Activated naive CD4-positive, alpha-beta T cell treated with anti-CD3 and anti-CD28 coated beads, Interleukin-2, amount 50 U/mL, for 72 hours (primary cell): Measurements from ENCODE around the gene VAV2. TPM values are rescaled to one million over a fixed set of nuclear protein-coding genes. Genes with fewer than 3 reads are reported as not detected.

Source experiments
- ATAC-seq, 2 donors: fragments of 150-1000 bp; cut with Tn5 transposase; 2 replicates each; pipeline ENCODE4 v1.10.0; 2021; ENCODE audit warnings: mild to moderate bottlenecking in 2 of 2, moderate library complexity in 2 of 2
- DNase-seq, 2 donors: peaks; one replicate each; pipeline ENCODE4 v3.0.0; 2021 to 2022; ENCODE audit warnings: low spot score in 2 of 2
- H3K27ac Mint-ChIP-seq, 2 donors: one replicate each; pipeline ENCODE4 v1.8.0; 2022; ENCODE audit warnings: mild to moderate bottlenecking in 2 of 2, mixed read lengths in 2 of 2
- H3K36me3 Mint-ChIP-seq, 2 donors: one replicate each; pipeline ENCODE4 v1.8.0; 2022; ENCODE audit warnings: mixed read lengths in 2 of 2
- H3K9me3 Mint-ChIP-seq, 2 donors: one replicate each; pipeline ENCODE4 v1.8.0; 2022; ENCODE audit warnings: mixed read lengths in 2 of 2
- total RNA-seq, 2 donors: library from RNA; stranded (reverse); gene quantifications; one replicate each; pipeline ENCODE4 v1.2.3, GENCODE V29; 2022

Gene VAV2
- total RNA-seq, 2 donors from 2014 or later: 7.5 to 9.1 TPM

DNA sequence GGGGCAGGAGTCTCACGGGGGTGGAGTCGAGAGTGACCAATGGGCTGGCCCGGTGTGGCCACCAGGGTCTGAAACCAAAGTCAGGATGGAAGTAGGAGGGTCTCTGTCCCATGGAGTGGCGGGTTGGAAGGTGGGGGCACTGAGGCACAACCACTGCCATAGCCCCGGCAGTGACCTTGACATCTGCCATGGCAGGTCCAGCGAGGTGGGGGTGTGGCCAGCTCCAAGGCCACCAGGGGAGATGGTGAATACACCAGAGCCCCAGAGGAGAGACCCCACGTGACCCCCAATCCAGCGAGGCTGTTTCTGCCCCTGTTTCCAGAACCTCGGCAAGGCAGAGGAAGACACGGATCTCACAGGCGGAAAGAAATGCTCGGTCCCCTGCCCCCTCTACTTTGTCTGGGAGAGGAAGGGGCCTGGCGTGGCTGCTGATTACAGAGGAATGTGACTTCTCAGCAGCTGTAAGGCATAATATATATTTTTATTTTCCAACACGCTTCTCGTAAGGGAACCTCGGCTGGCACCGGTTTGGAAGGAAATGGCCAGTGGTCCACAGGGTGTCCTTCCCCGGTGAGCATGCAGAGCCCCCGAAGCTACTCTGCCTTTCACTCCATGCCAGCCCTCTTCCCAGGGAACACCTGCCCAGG lies 148.2 kb downstream of the VAV2 start:
- DNase-seq (no peak), ATAC-seq (no peak)
- Mint-ChIP-seq H3K36me3 (no peaks in the 10 kb centered on the region), H3K9me3 (no peaks in the 10 kb centered on the region), H3K27ac (no peak overlapping the region)

DNA sequence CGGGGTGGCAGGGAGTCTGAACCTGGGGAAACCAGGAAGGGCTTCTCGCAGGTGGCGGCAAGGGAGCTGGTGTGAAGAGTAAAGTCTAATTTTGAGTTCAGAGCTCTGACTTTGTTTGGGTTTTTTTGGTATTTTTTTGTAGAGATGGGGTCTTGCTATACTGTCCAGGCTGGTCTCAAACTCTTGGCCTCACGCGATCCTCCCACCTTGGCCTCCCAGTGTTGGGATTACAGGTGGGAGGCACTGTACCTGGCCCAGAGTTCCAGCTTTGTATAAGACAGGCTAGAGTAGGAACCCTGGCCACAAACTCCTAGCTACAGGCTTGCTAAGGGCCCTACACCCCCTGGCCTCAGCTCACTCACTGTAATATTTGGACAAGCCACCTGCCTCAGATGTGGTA lies 148.9 kb downstream of the VAV2 start:
- ATAC-seq (no peak), DNase-seq (no peak)
- Mint-ChIP-seq H3K9me3 (no peaks in the 10 kb centered on the region), H3K36me3 (no peaks in the 10 kb centered on the region), H3K27ac (no peak overlapping the region)

DNA sequence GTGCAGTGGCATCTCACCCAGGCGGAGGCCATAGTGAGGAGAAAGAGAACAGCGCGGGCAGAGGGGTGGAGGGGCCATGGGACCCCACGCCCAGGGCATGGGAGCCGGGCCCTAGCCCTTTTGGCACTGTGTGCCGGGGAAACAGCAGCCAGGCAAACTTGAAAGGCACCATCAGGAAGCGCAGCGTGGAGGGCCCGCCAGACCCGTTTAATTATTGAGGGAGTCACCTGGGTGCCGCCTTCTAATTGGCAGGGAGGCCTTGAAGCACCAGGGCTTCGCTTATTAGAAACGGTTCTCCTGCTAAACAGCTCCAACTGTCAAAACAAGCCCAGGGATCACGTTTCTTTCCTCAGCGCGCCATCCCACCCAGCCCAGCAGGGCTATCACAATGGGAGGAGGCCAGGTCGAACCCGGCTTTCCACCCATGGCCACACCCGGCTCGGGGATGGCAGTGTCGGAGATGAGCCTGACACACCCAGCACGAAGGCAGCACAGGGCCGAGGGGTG lies 149.3 kb downstream of the VAV2 start:
- Mint-ChIP-seq H3K27ac (no peak overlapping the region), H3K36me3 (no peaks in the 10 kb centered on the region), H3K9me3 (no peaks in the 10 kb centered on the region)
- DNase-seq: no peak
- no peak for ATAC-seq

DNA sequence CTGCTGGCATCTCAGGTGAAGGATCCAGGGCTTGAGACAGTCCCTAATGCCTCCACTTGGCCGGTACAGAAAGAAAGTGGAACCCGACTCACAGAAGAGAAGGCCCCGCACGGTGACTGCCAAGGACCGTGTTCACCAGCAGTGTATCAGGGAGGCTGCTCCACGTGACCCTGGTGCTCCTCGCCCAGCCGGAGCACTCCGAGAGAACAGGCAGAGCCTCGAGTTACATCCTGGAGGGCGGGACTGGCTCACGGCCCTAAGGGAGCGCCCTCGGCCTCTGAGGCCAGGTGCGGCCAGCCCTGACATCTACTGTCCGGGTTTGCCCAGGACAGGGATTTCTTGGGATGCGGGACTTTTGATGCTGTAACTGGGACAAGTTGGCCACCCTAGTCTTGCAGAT lies 149.9 kb downstream of the VAV2 start:
- Mint-ChIP-seq H3K36me3 (no peaks in the 10 kb centered on the region), H3K9me3 (no peaks in the 10 kb centered on the region), H3K27ac (no peak overlapping the region)
- ATAC-seq: no peak
- DNase-seq: no peak

DNA sequence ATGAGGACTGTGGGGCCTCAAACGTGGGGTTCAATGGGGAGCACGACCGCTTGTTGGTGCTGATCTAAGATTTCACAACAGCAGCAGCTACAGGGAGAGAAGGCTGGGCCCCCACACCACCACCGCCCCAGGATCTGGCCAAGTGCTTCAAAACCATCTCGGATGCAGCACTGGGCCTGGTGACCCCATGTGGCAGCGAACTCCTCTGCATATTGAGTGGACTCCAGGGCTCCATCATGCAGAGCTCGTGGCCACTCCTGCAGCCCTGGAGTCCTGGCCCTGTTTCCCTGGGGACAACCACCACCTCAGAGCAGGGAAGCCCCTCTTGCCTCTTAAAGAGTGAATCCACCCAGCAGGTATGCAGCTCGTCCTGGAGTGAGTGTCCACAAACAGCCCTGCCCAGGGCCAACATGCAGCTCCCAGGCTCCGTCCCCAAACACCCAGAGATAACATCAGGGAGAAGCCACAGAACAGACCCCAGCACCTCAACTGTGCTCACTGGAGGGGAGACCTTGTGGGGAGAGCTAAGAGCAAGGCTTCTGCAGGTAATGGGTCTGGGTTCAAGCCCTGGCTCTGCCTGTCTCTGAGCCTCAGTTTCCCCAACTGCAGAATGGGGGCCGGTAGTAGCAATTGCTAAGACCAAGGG lies 150.8 kb downstream of the VAV2 start:
- DNase-seq: no peak
- Mint-ChIP-seq H3K36me3 (no peaks in the 10 kb centered on the region), H3K9me3 (no peaks in the 10 kb centered on the region), H3K27ac (no peak overlapping the region)
- ATAC-seq: no peak

DNA sequence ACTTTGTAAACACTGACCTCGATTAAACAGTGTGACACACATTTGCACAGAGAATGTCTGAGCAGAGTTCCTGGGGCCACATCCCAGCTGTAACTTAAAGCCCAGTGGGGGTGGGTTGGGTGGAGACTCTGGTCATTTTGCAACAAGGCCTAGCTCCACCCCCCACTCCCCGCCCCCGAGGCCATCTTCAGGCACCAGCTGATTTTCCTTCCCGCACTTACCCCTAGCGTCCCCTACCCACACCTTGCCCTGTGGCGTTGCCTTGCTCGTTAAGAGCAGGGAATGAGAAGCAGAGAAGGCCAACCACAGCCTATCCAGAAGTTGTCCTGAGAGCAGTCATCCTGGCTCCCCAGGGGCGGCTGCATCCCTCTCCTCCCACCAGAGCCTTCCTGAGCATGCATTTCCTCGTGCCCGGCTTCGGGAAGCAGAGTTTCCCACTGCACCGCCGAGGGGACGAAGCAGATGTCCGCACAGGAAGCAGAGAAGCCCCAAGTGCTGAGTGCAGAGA lies 152.2 kb downstream of the VAV2 start:
- Mint-ChIP-seq H3K27ac (no peak overlapping the region), H3K36me3 (no peaks in the 10 kb centered on the region), H3K9me3 (no peaks in the 10 kb centered on the region)
- no peak for ATAC-seq
- no peak for DNase-seq

DNA sequence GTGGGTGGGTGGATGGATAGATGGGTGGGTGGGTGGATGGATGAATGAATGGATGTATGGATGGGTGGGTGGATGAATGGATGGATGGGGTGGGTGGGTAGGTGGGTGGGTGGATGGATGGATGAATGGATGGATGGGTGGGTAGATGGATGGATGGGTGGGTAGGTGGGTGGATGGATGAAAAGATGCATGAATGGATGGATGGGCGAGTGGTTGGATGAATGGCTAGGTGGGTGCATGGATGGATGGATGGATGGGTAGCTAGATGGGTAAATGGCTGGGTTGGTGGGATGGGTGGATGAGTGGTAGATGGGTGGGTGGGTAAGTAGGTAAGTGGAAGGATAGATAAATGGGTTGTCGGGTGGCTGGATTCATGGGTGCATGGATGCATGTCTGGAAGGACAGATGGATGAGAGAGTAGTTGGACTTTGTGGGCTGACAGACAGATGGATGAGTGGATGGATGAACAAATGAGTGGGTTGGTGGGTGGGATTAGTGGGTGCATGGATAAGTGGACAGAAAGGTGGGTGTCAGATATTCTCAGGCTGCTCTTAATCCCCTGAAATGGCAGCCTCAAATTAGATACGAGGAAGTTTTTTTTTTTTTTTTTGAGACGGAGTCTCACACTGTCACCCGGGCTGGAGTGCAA lies 153.1 kb downstream of the VAV2 start:
- no peak for ATAC-seq
- H3K27ac Mint-ChIP-seq: no peak overlapping the region
- no peak for DNase-seq

DNA sequence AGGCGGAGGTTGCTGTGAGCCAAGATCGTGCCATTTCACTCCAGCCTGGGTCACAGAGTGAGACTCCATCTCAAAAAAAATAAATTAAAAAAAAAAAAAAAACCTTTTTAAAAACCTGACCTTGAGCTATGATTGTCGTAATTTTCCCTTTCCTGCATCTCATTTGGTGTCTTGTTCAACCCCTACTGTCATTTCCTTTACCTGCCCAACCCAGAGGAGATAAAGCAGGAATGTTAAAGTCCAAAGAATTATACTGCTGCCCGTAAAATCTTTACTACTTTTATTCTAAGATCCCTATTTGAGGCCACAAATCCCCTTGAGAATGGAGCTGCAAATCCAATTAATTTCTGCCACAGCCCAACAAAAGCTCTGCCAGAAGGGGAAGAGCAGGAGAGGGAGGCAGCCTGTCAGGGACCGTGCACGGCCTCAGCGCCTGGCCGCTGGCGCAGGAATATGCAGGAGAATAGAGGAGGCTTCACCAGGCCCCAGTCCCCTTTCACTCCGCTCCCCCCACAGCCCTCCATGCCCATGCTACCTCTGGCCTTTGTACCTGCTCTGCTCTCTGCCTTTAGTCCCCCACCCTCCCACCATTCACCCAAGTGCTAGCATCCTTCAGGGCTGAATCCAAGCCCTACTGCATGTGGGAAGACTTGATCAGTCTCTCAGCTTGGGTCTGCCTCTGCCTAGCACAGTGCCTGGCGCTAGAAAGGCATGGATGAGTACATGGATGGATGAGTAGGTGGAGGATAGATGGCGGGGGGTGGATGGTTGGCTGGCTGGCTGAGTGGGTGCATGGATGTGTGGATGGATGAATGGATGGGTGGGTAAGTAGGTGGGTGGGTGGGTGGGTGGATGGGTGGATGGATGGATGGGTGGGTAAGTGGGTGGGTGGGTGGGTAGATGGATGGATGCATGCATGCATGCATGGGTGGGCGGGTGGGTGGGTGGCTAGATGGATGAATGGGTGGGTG lies 154.2 kb downstream of the VAV2 start:
- Mint-ChIP-seq H3K36me3 (no peaks in the 10 kb centered on the region), H3K27ac (no peak overlapping the region), H3K9me3 (no peaks in the 10 kb centered on the region)
- ATAC-seq (no peak), DNase-seq (no peak)

More for the DNA sequence above, 153.1 kb downstream of the VAV2 start:
- no peaks in the 10 kb centered on the region for H3K36me3 Mint-ChIP-seq
- H3K9me3 Mint-ChIP-seq: no peaks in the 10 kb centered on the region

DNA sequence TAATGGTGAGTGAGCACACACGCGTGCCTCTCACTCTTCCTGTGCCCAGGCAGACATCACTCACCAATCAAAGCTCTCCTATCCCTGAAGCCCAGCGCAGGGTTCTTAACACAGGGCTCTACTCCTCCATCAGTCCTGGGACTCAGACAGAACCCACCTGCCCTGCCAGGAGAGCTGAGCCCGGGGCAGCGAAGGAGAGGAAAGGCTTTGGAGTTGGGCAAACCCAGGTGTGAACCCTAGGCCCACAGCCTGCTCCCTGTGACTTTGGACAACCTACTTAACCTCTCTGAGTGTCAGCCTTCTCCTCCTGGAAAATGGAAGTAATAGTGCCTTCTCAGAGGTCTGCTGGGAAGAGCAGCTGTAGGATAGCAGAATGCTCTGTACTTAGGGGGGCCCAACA lies 155.3 kb downstream of the VAV2 start:
- ATAC-seq (no peak), DNase-seq (no peak)
- H3K36me3 Mint-ChIP-seq: no peaks in the 10 kb centered on the region
- H3K9me3 Mint-ChIP-seq: no peaks in the 10 kb centered on the region
- H3K27ac Mint-ChIP-seq: no peak overlapping the region

DNA sequence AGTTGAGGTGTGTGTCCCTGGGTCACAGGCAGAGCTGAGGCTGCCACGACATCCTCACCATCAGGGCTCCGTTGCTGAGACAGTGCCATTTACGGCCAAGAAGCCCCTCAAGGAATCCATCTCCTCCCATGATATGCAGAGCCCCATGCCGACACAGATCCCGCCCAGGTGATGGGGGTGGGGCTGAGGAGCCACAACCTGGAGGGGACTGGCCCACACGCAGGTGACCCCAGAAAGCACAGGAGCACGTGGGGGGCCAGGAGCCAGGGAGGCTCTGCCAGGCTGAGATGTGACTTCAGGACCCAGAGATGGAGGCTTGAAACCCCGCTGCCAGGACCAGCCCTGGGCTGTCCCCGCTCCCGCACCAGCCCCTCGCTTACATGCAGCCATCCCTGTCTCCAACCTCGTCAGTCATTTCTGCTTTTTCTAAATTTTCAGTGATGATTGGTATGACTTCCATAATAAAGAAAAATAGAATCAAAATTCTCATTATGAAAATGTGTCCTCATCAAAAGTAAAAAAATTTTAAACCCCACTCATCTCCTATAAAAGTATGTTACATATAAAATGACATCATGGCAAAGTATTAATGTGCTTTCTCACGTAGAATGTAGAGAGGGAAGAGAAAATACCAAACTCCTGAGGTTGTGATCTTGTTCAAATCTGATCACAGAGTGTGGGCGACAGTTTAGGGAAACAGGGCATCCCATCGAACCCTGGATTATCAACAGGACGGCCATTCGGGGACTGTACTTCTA lies 155.9 kb downstream of the VAV2 start:
- Mint-ChIP-seq H3K9me3 (no peaks in the 10 kb centered on the region), H3K27ac (peak overlapping the region in 1 of 2 donors; percentile 53), H3K36me3 (no peaks in the 10 kb centered on the region)
- ATAC-seq (no peak), DNase-seq (no peak)

DNA sequence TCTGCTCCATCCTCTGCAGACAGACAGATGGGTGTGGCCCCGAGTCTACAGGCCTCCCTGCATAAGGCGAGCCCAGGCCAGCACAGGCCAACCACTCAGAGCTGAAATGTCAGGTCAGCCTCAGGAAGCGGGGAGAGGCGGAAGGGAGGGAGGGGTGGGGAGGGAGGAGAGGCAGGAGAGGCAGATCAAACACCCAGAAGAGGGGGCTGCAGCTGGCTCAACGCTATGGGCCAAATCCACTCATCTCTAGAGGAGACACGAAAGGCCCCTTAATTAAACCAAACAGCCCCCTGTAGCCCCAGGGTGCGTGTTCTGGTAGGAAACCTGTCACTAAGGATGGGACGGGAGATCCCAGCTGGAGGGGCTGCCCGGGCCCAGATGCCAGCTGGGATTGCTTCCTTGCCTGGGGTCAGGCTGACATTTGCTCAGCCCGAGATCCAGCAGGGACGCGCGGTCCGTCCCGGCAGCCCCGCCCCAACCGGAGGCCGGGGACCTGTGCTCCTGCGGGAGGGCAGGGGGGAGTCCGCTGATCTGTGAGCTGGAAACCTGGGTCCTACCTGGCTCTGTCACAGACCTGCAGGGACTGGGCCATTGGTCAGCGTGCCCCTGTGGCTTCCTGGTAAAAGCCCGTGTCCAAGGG lies 156.7 kb downstream of the VAV2 start:
- no peaks in the 10 kb centered on the region for H3K9me3 Mint-ChIP-seq
- ATAC-seq: no peak

DNA sequence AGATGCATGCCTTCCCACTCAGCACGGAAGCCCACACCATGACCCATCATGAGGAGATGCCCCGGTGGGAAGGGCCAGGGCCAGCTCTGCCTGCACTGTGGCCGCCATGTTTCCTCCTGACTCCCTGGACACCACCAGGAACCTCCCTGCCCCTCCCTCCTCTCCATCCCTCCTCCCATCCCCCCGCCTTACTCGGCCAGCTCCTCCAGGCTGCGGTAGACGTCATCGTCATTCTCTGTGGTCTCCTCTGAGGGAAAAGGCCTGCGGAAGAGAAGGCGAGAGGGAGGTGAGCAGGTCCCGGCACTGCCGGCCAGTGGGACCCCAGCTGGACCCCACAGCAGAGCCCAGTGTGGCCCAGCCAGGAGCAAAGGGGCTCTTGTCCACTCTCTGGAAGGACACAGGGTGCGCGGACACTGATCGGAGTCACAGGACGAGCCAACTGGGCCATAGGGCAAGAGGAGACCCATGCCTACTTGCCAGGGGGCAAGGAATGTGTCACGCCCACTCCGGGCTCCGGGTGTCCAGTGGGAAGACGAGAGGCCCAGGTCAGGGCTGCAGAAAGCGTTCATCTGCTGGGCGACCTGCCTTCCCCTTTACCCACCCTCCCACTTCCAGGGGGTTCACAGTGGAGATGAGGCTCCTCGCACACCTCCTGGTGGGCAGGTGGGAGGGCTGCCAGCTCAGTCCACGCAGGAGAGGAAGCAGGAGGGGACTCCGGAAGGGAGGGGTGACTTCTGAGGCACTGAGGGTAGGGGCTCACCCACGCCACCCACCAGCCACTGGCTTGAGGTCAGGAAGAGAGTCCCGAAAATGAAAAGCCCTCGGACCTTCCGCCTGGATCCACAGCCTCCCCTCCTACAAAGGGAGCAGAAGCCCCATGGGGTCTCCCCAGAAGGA lies 157.8 kb downstream of the VAV2 start:
- ATAC-seq: no peak
- no peak for DNase-seq
- no peaks in the 10 kb centered on the region for H3K36me3 Mint-ChIP-seq
- no peak overlapping the region for H3K27ac Mint-ChIP-seq
- no peaks in the 10 kb centered on the region for H3K9me3 Mint-ChIP-seq

More for the DNA sequence above, 156.7 kb downstream of the VAV2 start:
- DNase-seq: no peak
- Mint-ChIP-seq H3K36me3 (no peaks in the 10 kb centered on the region), H3K27ac (no peak overlapping the region)

DNA sequence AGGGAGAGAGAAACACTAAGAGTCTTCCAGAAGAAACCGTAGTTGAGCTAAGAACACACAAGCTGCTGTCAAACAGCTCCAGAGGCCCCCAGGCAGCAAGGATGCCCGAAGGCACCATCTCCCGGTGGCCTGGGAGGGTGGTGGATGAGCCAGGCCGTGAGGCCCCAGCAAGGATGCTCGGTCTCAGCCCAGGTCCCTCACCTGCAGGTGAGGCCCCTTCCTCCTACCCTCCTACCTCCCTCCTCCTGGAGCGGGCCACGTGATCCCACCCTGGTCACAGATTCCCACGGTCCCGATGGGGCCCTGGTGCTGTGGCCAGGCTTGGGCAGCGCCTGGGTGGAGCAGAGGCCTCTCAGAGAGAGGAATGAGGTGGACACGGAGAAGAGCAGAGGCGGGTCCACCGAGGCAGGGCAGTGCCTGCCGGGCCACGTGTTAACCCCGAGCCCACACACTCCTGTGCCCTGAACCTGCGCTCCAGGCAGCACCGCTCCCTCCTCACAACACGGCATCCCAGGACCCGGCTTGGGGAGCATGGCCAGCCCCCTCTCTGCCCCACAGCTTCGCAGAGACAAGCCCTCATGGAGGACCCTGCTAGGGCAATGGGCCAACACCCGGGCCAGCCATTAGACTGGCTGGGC lies 158.6 kb downstream of the VAV2 start:
- Mint-ChIP-seq H3K27ac (no peak overlapping the region), H3K9me3 (no peaks in the 10 kb centered on the region), H3K36me3 (no peaks in the 10 kb centered on the region)
- DNase-seq (no peak), ATAC-seq (no peak)

DNA sequence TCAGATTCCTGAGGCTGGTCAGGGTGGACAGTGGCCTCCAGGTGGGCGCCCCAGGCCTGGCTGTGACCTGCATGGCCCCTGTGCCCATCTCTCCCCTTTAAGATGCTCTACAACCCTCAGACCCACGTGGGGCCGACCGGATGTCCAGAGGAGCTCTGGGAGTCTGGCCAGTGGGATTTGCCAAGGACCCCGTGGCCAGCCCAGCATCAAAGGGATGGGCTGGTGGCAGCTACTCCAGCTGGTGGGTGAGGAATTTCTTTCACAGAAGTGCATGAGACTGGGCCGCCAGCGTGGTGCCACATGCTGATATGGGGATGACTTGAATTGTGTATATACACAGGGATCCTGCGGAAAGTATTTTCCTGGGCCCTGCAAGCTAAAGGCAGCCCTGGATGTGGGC lies 159.2 kb downstream of the VAV2 start:
- DNase-seq: no peak
- Mint-ChIP-seq H3K9me3 (no peaks in the 10 kb centered on the region), H3K27ac (no peak overlapping the region), H3K36me3 (no peaks in the 10 kb centered on the region)
- no peak for ATAC-seq
